Astrocyte (in vitro differentiated cells and primary cell): ENCODE measurements around the gene MAP2K3. TPM values are rescaled to one million over a fixed set of nuclear protein-coding genes. Genes with fewer than 3 reads are reported as not detected.

ENCODE experiments used
- DNase-seq: peaks from one replicate; pipeline ENCODE4 v3.0.0-alpha.2; 2010; ENCODE audit warnings: low read depth
- FAIRE-seq: peaks from 2 replicates; lab custom pipeline; 2011; peaks lifted over from hg19 to GRCh38; lab: Jason Lieb, UNC
- H2AFZ ChIP-seq: 2 replicates; pipeline ENCODE4 v1.6.0; 2012; ENCODE audit warnings: low read depth, low read length, inconsistent platforms
- H3K27ac ChIP-seq: 2 replicates; pipeline ENCODE4 v1.5.1; 2011; ENCODE audit warnings: low read depth, low read length, inconsistent platforms
- H3K27me3 ChIP-seq: 2 replicates; pipeline ENCODE4 v1.6.0; 2011; ENCODE audit warnings: low read length, inconsistent platforms; ENCODE audit not compliant: insufficient read depth
- H3K36me3 ChIP-seq: 2 replicates; pipeline ENCODE4 v1.5.1; 2011; ENCODE audit warnings: low read length, inconsistent platforms; ENCODE audit not compliant: insufficient read depth
- H3K4me1 ChIP-seq: 2 replicates; pipeline ENCODE4 v1.5.1; 2011; ENCODE audit warnings: low read length, inconsistent platforms; ENCODE audit not compliant: insufficient read depth
- H3K4me2 ChIP-seq: 2 replicates; pipeline ENCODE4 v1.6.0; 2012; ENCODE audit warnings: low read length, inconsistent platforms
- H3K4me3 ChIP-seq: 2 replicates; pipeline ENCODE4 v1.5.1; 2011; ENCODE audit warnings: low read depth, mild to moderate bottlenecking, low read length, inconsistent platforms; ENCODE audit not compliant: insufficient read depth
- H3K79me2 ChIP-seq: 2 replicates; pipeline ENCODE4 v1.6.0; 2012; ENCODE audit warnings: mild to moderate bottlenecking, low read length, inconsistent platforms; ENCODE audit not compliant: insufficient read depth
- H3K9ac ChIP-seq: 2 replicates; pipeline ENCODE4 v1.6.0; 2012; ENCODE audit warnings: mild to moderate bottlenecking, low read length, inconsistent platforms
- H3K9me3 ChIP-seq: 2 replicates; pipeline ENCODE4 v1.5.1; 2012; ENCODE audit warnings: low read depth, mild to moderate bottlenecking, low read length, inconsistent platforms; ENCODE audit not compliant: insufficient read depth
- H4K20me1 ChIP-seq: 2 replicates; pipeline ENCODE4 v1.6.0; 2012; ENCODE audit warnings: low read length, inconsistent platforms; ENCODE audit not compliant: insufficient read depth
- H3K27ac Mint-ChIP-seq: one replicate; pipeline ENCODE4 v1.8.0; 2021; ENCODE audit warnings: mild to moderate bottlenecking, mixed read lengths; ENCODE audit not compliant: unreplicated experiment
- H3K27me3 Mint-ChIP-seq: one replicate; pipeline ENCODE4 v1.8.0; 2021; ENCODE audit warnings: low read depth, mixed read lengths; ENCODE audit not compliant: unreplicated experiment
- H3K36me3 Mint-ChIP-seq: one replicate; pipeline ENCODE4 v1.8.0; 2021; ENCODE audit warnings: low read depth, mixed read lengths; ENCODE audit not compliant: unreplicated experiment
- H3K4me1 Mint-ChIP-seq: one replicate; pipeline ENCODE4 v1.8.0; 2021; ENCODE audit warnings: low read depth, mixed read lengths; ENCODE audit not compliant: unreplicated experiment
- H3K4me3 Mint-ChIP-seq: one replicate; pipeline ENCODE4 v1.8.0; 2021; ENCODE audit warnings: mild to moderate bottlenecking, moderate library complexity, mixed read lengths; ENCODE audit not compliant: unreplicated experiment
- H3K9me3 Mint-ChIP-seq: one replicate; pipeline ENCODE4 v1.8.0; 2021; ENCODE audit warnings: mild to moderate bottlenecking, mixed read lengths; ENCODE audit not compliant: unreplicated experiment
- CTCF ChIP-seq: IDR thresholded peaks from 2 replicates; pipeline ENCODE4 v1.5.1; 2011; ENCODE audit warnings: low read depth, mild to moderate bottlenecking, inconsistent platforms, low read length, moderate library complexity; ENCODE audit not compliant: insufficient read depth
- EZH2 ChIP-seq: IDR thresholded peaks from 2 replicates; pipeline ENCODE4 v1.6.1; 2012; ENCODE audit warnings: mild to moderate bottlenecking, low read length, inconsistent platforms; ENCODE audit not compliant: insufficient read depth
- total RNA-seq: library from RNA; stranded (reverse); gene quantifications from 2 replicates; pipeline ENCODE4 v1.2.1, GENCODE V29; 2021

Gene MAP2K3
- total RNA-seq, 1 donor from 2014 or later, result 44.3 TPM

- no peak overlapping the region for H3K27ac Mint-ChIP-seq
- peaks cover 16% of the 10 kb centered on the region for H3K36me3 Mint-ChIP-seq
- Histone ChIP-seq H3K4me3 (no peak overlapping the region), H4K20me1 (peaks cover 92% of the 10 kb centered on the region), H3K9ac (no peak overlapping the region), H3K4me2 (no peak overlapping the region), H3K79me2 (peaks cover 63% of the 10 kb centered on the region), H3K27me3 (no peaks in the 10 kb centered on the region), H3K36me3 (peaks cover 6% of the 10 kb centered on the region), H2AFZ (no peak overlapping the region), H3K9me3 (peaks cover 2% of the 10 kb centered on the region), H3K4me1 (peaks cover 4% of the 10 kb centered on the region), H3K27ac (no peak overlapping the region)
- no peak for TF ChIP-seq EZH2
- no peak for TF ChIP-seq CTCF
- peaks cover 8% of the 10 kb centered on the region for H3K9me3 Mint-ChIP-seq
- DNase-seq (no peak), FAIRE-seq (no peak)
- no peak overlapping the region for H3K4me3 Mint-ChIP-seq
- H3K4me1 Mint-ChIP-seq, result no peaks in the 10 kb centered on the region
- H3K27me3 Mint-ChIP-seq, result no peaks in the 10 kb centered on the region
These were observed 13.8 kb downstream of the MAP2K3 start for GRCh38 chr17:21298056-21298982.

GRCh38 chr17:21298983-21299519, 14.5 kb downstream of the MAP2K3 start:
- no peaks in the 10 kb centered on the region for H3K4me1 Mint-ChIP-seq
- FAIRE-seq (no peak), DNase-seq (no peak)
- H3K36me3 Mint-ChIP-seq, result peaks cover 19% of the 10 kb centered on the region
- Histone ChIP-seq H3K4me2 (no peak overlapping the region), H3K4me3 (no peak overlapping the region), H3K79me2 (peaks cover 55% of the 10 kb centered on the region), H3K27me3 (no peaks in the 10 kb centered on the region), H4K20me1 (peaks cover 89% of the 10 kb centered on the region), H3K36me3 (peaks cover 9% of the 10 kb centered on the region), H3K9me3 (peaks cover 4% of the 10 kb centered on the region), H3K4me1 (peaks cover 4% of the 10 kb centered on the region), H3K9ac (no peak overlapping the region), H2AFZ (no peak overlapping the region), H3K27ac (no peak overlapping the region)
- H3K4me3 Mint-ChIP-seq, result no peak overlapping the region
- H3K27ac Mint-ChIP-seq, result no peak overlapping the region
- no peak for TF ChIP-seq CTCF
- TF ChIP-seq EZH2, result no peak
- peaks cover 12% of the 10 kb centered on the region for H3K9me3 Mint-ChIP-seq
- no peaks in the 10 kb centered on the region for H3K27me3 Mint-ChIP-seq
